Mesodermal cell (in vitro differentiated cells): ENCODE measurements around the gene NUDT16.
"Not testable (repeated sequence)": the region's sequence is repeated elsewhere in the genome, so short reads cannot be mapped to it uniquely, and the experiment has no call there.

Experiments
- H3K27ac ChIP-seq: 2 replicates; pipeline ENCODE4 v1.7.0; 2013; ENCODE audit warnings: mild to moderate bottlenecking, low read depth, low read length, moderate library complexity; ENCODE audit not compliant: severe bottlenecking
- H3K36me3 ChIP-seq: 2 replicates; pipeline ENCODE4 v1.7.1; 2013; ENCODE audit warnings: mild to moderate bottlenecking, low read length, moderate library complexity; ENCODE audit not compliant: control insufficient read depth, insufficient read depth
- H3K4me1 ChIP-seq: one replicate; pipeline ENCODE4 v1.7.1; 2013; ENCODE audit warnings: mild to moderate bottlenecking, low read length; ENCODE audit not compliant: insufficient read depth, control insufficient read depth, poor library complexity, severe bottlenecking
- H3K4me3 ChIP-seq: 2 replicates; pipeline ENCODE4 v1.7.0; 2013; ENCODE audit warnings: low read length, control low read depth, mild to moderate bottlenecking; ENCODE audit not compliant: insufficient read depth, poor library complexity, severe bottlenecking; ENCODE audit errors: extremely low read depth
- H3K9me3 ChIP-seq: 2 replicates; pipeline ENCODE4 v1.7.1; 2013; ENCODE audit warnings: mild to moderate bottlenecking, low read length, moderate library complexity; ENCODE audit not compliant: control insufficient read depth
- WGBS, 2 experiments: methylation state at CpG; one replicate each; pipeline ENCODE4 v1.1.5; 2013; ENCODE audit warnings: missing lambda C conversion rate in 2 of 2; ENCODE audit not compliant: insufficient coverage in 2 of 2; 5-methylcytosine and 5-hydroxymethylcytosine counted together

The NUDT16 gene

DNA sequence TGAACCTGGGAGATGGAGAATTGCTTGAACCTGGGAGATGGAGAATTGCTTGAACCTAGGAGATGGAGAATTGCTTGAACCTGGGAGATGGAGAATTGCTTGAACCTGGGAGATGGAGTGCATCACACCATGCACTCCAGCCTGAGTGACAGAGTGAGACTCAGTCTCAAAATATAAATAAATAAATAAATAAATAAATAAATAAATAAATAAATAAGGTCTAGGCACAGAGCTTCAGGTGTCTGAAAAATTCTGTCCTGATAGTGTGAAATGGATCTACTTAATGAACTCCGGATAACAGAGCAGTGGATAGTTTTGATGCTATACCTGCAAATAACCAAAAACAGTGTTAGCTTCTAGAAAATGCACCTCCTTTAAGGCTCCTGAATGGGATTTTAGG lies 24.3 kb upstream of the NUDT16 start:
- H3K4me3 ChIP-seq: no peak overlapping the region
- no peaks in the 10 kb centered on the region for H3K9me3 ChIP-seq
- H3K4me1 ChIP-seq: peaks cover under 1% of the 10 kb centered on the region
- WGBS, 2 experiments: no CpG with 5 or more reads among the region's 1 CpG
- H3K36me3 ChIP-seq: no peaks in the 10 kb centered on the region
- H3K27ac ChIP-seq: no peak overlapping the region

DNA sequence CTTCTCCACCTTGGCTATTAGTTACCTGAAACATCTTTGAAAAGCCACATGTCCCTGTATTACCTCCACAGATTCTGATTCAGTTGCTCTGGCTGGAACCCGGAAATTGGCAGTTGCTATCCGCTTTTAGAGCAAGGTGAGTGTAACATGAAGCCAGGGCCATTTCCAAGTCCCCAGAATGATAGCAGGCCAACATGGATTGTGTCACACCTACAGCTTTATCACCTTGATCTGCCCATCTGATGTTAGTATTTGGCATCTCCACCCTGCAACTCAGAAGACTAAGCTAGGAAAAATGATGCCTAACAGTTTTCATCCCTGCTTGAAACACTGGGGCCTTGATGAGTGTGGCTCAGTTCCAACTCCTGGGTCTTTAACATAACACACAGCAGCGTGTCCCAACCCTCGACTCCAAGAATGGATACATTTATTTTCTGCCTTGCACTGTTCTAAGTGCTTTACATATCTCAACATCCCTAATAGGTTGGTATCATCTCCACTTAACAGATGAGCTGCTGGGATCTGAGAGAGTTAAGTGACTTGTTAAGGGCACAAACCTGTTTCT lies 21.3 kb upstream of the NUDT16 start:
- Histone ChIP-seq H3K4me3 (no peak overlapping the region), H3K27ac (no peak overlapping the region), H3K36me3 (no peaks in the 10 kb centered on the region), H3K4me1 (peaks cover 2% of the 10 kb centered on the region), H3K9me3 (no peaks in the 10 kb centered on the region)
- WGBS, 2 experiments: 92 to 93% methylated on average over 3 to 4 of the region's 4 CpGs

DNA sequence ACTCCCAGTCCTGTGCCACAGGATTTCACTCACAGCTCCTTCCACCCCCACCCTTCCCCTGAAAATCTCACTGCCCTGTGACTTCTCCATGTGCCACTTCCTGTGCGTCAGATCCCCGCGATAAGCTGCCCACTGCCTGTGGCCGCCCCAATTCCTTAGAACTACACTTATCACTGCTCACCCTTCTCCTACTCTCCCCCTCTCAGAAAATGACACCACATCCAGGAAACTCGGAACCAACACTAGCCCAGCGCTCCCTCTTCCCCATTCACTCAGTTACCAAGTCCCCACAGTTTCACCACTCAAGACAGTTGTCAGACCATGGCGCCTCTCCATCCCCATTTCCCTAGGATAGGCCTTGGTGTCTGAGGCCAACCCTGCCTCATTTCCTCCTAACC lies 20.5 kb upstream of the NUDT16 start:
- H3K4me1 ChIP-seq, H3K27ac ChIP-seq, H3K9me3 ChIP-seq, H3K4me3 ChIP-seq, H3K36me3 ChIP-seq: not testable (repeated sequence)
- WGBS, 2 experiments: 86 to 89% methylated on average over 3 to 6 of the region's 7 CpGs

DNA sequence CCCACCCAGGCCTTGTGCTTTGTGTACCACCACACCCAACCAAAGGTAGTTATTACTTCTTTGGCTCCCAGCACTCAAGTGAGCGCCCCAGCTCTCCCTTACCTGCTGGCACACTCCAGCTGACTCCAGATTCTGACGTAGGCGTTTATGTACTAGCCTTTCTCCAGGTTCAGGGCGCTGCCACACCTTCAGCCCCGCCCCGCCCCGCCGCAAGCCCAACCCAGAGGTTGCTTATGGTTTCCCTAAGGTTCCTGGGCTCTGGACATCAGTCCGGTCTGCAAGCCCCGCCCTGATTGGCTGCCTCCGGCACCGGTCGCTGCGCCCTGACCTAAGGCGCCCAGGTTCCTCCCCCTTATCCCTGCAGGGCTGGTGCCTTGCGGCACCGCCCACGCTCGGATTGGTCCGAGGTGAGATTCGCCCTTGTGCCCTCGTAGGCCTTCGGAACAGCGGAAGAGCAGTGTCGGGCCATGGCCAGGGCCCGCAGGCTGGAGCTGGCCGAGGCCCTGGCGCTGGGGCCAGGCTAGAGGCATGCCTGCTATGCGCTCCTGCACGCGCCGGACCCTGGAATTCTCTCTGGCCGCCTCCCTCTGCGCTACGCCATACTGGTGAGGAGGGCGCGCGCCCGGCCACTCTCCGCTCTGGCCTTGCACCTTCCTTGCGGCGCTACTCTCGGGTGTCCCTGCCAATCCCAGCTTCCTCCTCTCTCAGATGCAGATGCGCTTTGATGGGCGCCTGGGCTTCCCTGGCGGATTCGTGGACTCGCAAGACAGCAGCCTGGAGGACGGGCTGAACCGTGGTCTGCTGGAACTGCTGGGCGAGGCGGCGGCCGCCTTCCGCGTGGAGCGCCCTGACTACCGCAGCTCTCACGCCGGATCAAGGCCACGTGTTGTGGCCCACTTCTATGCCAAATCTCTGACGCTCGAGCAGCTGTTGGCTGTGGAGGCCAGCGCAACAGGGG lies 19.8 kb upstream of the NUDT16 start:
- H3K36me3 ChIP-seq: no peaks in the 10 kb centered on the region
- H3K4me1 ChIP-seq: peaks cover 2% of the 10 kb centered on the region
- H3K27ac ChIP-seq: no peak overlapping the region
- H3K4me3 ChIP-seq: peak overlapping the region; percentile 25
- no peaks in the 10 kb centered on the region for H3K9me3 ChIP-seq
- 46 to 52% methylated on average over 40 to 63 of the region's 64 CpGs for WGBS, 2 experiments

DNA sequence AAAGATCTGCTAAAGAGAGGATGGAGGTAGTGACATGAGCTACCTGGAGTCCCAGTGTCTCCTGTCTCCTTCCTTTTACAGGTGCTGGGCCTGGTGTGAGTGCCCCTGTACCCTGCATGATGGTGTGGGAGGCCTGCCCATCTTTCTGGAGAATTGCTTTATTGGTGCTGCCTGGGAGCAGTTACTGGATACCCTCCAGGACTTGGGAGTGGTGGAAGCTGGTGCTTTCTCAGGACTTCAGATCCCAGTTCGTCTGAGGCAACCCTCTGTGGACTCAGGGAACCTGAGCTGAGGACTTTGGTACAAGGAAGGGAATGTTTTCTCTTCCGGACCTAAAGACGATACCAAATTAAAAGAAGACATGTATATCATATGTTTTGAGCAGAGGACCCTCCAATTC lies 18.3 kb upstream of the NUDT16 start:
- Histone ChIP-seq H3K9me3 (no peaks in the 10 kb centered on the region), H3K27ac (no peak overlapping the region), H3K4me1 (peaks cover 2% of the 10 kb centered on the region), H3K4me3 (no peak overlapping the region), H3K36me3 (no peaks in the 10 kb centered on the region)
- WGBS, 2 experiments: 93 to 100% methylated on average over 1 to 3 of the region's 3 CpGs

DNA sequence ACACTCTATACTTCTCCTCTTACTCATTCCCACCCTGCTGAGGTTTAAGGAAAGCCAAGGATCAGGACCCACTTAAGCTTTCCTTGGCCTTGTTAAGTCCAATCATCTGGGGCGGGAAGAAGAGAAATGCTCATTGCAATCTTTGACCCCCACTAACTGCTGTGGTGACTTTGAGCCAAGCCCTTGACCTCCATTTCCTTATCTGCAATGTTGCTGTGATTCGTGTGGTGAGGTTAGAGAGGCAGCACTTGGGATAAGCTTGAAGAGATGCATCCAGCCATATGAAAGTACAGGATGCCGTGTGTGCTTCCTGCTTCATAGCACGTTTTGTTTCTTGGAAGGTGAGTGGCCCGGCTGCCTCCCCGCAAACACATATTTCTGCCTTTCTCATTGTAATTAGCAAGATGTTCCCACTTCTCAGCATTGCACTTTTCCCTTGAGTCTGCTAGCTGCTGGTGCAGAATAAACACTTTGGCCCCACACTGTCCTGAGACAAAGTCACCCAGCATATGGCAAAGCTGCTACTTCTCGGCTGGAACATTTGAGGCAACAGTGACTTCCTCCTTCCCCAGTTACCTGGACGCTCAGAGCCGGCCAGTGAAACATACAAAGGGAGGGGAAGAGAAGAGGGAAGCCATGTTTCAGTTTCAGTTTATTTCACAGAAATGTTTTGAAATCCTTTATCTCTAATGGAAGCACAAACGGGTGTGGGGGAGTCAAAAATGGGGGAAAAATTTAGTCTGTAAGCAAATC lies 10.5 kb upstream of the NUDT16 start:
- Histone ChIP-seq H3K27ac (no peak overlapping the region), H3K4me1 (no peaks in the 10 kb centered on the region), H3K4me3 (no peak overlapping the region), H3K9me3 (no peaks in the 10 kb centered on the region), H3K36me3 (no peaks in the 10 kb centered on the region)
- WGBS, 2 experiments: 82 to 93% methylated on average over 7 of the region's 10 CpGs

DNA sequence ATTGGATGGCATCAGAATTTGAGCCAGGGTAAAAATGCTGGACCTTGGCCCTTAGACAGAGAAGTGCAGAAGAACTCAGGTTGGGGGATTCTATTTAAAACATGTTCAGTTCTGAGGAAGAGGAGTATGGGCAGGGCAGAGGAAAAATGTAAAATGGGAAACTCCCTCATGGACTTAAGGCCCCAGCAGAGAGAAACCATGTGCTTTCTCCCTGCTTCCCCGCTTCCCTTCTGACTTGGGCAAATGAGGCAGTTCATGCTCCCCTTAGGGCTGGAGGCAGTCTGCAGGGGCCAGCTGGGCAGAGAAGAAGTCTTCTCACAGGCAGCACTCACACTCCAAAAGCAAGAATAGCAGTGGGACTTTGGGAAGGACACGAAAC lies 9.9 kb upstream of the NUDT16 start:
- no peak overlapping the region for H3K27ac ChIP-seq
- 86 to 100% methylated on average over 1 to 2 of the region's 2 CpGs for WGBS, 2 experiments

DNA sequence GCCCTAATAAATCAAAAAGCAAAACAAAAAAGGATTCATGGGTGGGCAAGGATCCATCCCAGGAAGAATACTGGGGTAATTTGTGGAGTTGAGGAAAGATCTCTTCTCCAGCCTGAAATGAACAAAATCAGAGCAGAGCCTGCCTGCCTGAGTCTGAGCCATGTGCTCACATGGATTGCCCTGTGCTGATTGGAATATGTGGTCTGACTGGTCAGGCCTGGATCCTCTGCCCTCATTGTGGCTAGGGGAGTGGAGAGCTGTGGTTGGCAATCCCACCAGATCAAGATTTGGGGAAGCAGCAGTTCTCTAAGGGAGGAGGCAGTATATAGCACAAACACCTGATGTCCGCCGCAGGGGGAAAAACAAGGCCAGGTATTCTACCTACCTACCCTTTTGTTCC lies 6.8 kb upstream of the NUDT16 start:
- Histone ChIP-seq H3K4me3 (no peak overlapping the region), H3K4me1 (no peaks in the 10 kb centered on the region), H3K27ac (no peak overlapping the region), H3K36me3 (no peaks in the 10 kb centered on the region), H3K9me3 (no peaks in the 10 kb centered on the region)
- 100% methylated on average over 1 to 2 of the region's 2 CpGs for WGBS, 2 experiments

More for the DNA sequence above, 9.9 kb upstream of the NUDT16 start:
- Histone ChIP-seq H3K36me3 (no peaks in the 10 kb centered on the region), H3K4me3 (no peak overlapping the region), H3K9me3 (no peaks in the 10 kb centered on the region), H3K4me1 (no peaks in the 10 kb centered on the region)

DNA sequence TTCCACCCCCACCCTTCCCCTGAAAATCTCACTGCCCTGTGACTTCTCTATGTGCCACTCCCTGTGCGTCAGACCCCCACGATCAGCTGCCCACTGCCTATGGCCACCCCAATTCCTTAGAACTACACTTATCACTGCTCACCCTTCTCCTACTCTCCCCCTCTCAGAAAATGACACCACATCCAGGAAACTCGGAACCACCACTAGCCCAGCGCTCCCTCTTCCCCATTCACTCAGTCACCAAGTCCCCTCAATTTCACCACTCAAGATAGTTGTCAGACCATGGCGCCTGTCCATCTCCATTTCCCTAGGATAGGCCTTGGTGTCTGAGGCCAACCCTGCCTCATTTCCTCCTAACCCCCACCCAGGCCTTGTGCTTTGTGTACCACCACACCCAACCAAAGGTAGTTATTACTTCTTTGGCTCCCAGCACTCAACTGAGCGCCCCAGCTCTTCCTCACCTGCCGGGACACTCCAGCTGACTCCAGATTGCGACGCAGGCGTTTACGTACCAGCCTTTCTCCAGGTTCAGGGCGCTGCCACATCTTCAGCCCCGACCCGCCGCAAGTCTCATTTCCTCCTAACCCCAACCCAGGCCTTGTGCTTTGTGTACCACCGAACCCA lies 641 bp upstream of the NUDT16 start:
- 31 to 48% methylated on average over 14 to 15 of the region's 16 CpGs for WGBS, 2 experiments
- peaks cover 19% of the 10 kb centered on the region for H3K36me3 ChIP-seq
- H3K27ac ChIP-seq: peak overlapping the region; percentile 91
- peak overlapping the region; percentile 73 for H3K4me3 ChIP-seq
- not testable (repeated sequence) for H3K9me3 ChIP-seq, H3K4me1 ChIP-seq

DNA sequence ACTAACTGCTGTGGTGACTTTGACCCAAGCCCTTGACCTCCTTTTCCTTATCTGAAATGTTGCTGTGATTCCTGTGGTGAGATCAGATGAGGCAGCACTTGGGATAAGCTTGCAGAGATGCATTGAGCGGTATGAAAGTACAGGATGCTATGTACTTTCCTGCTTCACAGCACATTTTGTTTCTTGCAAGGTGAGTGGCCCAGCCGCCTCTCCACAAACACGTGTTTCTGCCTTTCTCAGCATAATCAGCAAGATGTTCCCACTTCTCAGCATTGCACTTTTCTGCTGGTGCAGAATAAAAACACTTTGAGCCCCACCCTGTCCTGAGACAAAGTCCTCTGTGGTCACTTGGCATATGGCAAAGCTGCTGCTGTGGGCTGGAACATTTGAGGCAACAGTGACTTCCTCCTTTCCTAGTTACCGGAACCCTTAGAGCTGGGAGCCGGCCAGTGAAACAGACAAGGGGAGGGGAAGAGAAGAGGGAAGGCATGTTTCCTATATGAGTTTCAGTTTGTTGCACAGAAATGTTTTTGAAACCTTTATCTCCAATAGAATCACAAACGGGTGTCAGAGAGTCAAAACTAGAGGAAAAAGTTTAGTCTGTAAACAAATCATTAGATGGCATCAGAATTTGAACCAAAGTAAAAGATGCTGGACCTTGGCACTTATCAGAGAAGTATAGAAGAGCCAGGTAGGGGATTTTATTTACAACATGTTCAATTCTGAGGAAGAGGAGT lies 5.0 kb downstream of the NUDT16 start:
- 93 to 97% methylated on average over 4 of the region's 6 CpGs for WGBS, 2 experiments

More for the DNA sequence above, 5.0 kb downstream of the NUDT16 start:
- H3K4me1 ChIP-seq: no peaks in the 10 kb centered on the region
- peaks cover 19% of the 10 kb centered on the region for H3K36me3 ChIP-seq
- no peak overlapping the region for H3K27ac ChIP-seq
- H3K4me3 ChIP-seq: no peak overlapping the region
- no peaks in the 10 kb centered on the region for H3K9me3 ChIP-seq
